ENCODE results near the gene EYS. TPM values are rescaled to one million over a fixed set of nuclear protein-coding genes. Genes with fewer than 3 reads are reported as not detected.

The EYS gene
- polyA plus RNA-seq, 2 of the 4 experiments (the other 2 are of a cell fraction) = 0.03 to 0.06 TPM

GRCh38 chr6:64100702-64101303, 1606.2 kb downstream of the EYS start:
- Histone ChIP-seq H3K4me3 (no peak overlapping the region), H3K9me3 (no peaks in the 10 kb centered on the region), H3K4me1 (no peaks in the 10 kb centered on the region), H3K4me2 (no peak overlapping the region), H3K27ac (no peak overlapping the region)
- no peak for ATAC-seq
- POLR2A ChIA-PET = no interaction called here
- CTCF ChIA-PET = no interaction called here
- TF ChIP-seq POLR2A (IDR thresholded peaks at IDR 0.05; ENCODE audit: low read length) (no peak), SREBF2 (IDR thresholded peaks at IDR 0.05) (no peak), USF2 (IDR thresholded peaks at IDR 0.05) (no peak), TFCP2L1 (CRISPR knock-in tag; IDR thresholded peaks at IDR 0.05) (no peak), ZFP36 (IDR thresholded peaks at IDR 0.05; ENCODE audit: borderline replicate concordance, partially characterized antibody) (no peak), NPAS2 (CRISPR knock-in tag; IDR thresholded peaks at IDR 0.05; ENCODE audit: borderline replicate concordance) (no peak), HOXA7 (CRISPR knock-in tag; IDR thresholded peaks at IDR 0.05) (no peak), ZSCAN20 (CRISPR knock-in tag; IDR thresholded peaks at IDR 0.05) (no peak), ATOH8 (CRISPR knock-in tag; IDR thresholded peaks at IDR 0.05; ENCODE audit: low read depth) (no peak), JUN (IDR thresholded peaks at IDR 0.05) (no peak), CHD2 (IDR thresholded peaks at IDR 0.05; ENCODE audit: low read length, partially characterized antibody) (no peak), HOXB5 (CRISPR knock-in tag; IDR thresholded peaks at IDR 0.05) (no peak), RFX5 (IDR thresholded peaks at IDR 0.05) (no peak), PHF8 (IDR thresholded peaks at IDR 0.05; ENCODE audit: borderline replicate concordance, low read depth) (no peak), ESRRA (IDR thresholded peaks at IDR 0.05; ENCODE audit: borderline replicate concordance, low read length) (no peak), ZNF302 (CRISPR knock-in tag; IDR thresholded peaks at IDR 0.05) (no peak), RAD21 (conservative IDR thresholded peaks at IDR 0.05 in 1 of 2, IDR thresholded peaks at IDR 0.05 in 1 of 2) (no peak), HEYL (CRISPR knock-in tag; IDR thresholded peaks at IDR 0.05) (no peak), NFE2L2 (conservative IDR thresholded peaks at IDR 0.05; ENCODE audit: low read length) (no peak)
- 6% methylated on average over 2 of the region's 2 CpGs for WGBS (ENCODE audit: missing lambda C conversion rate)
- FAIRE-seq = no peak
- DNase-seq (ENCODE audit: low read depth in 1 of 2, low spot score in 1 of 2) = no peak

GRCh38 chr6:64090352-64090751, 1616.7 kb downstream of the EYS start:
- no peak for DNase-seq (ENCODE audit: low read depth in 1 of 2, low spot score in 1 of 2)

More at GRCh38 chr6:64090352-64090751, 1616.7 kb downstream of the EYS start:
- CTCF ChIA-PET = no interaction called here
- no peak overlapping the region for H3K4me2 ChIP-seq
- POLR2A ChIA-PET = no interaction called here
- FAIRE-seq (no peak), ATAC-seq (no peak)
- no peaks in the 10 kb centered on the region for H3K4me1 ChIP-seq
- TF ChIP-seq EP300 (IDR thresholded peaks at IDR 0.05) (no peak), RCOR1 (IDR thresholded peaks at IDR 0.05; ENCODE audit: low read depth, low read length) (no peak), FOSL2 (IDR thresholded peaks at IDR 0.05) (no peak), FOSL2 (CRISPR knock-in tag; IDR thresholded peaks at IDR 0.05) (no peak), GATA3 (IDR thresholded peaks at IDR 0.05; ENCODE audit: borderline replicate concordance) (no peak), ZNF302 (CRISPR knock-in tag; IDR thresholded peaks at IDR 0.05) (no peak), RNF2 (IDR thresholded peaks at IDR 0.05; ENCODE audit: borderline replicate concordance, low read depth) (no peak), CBX8 (IDR thresholded peaks at IDR 0.05) (no peak), BCL3 (IDR thresholded peaks at IDR 0.05) (no peak), FOXS1 (CRISPR knock-in tag; IDR thresholded peaks at IDR 0.05) (no peak), CBX2 (IDR thresholded peaks at IDR 0.05; ENCODE audit: borderline replicate concordance, low read depth) (no peak), RFX5 (IDR thresholded peaks at IDR 0.05) (no peak), JUNB (IDR thresholded peaks at IDR 0.05) (no peak), CHD2 (IDR thresholded peaks at IDR 0.05; ENCODE audit: low read length, partially characterized antibody) (no peak), ATOH8 (CRISPR knock-in tag; IDR thresholded peaks at IDR 0.05; ENCODE audit: low read depth) (no peak), MAZ (IDR thresholded peaks at IDR 0.05; ENCODE audit: borderline replicate concordance, low read depth, low read length) (no peak), HMGXB4 (CRISPR knock-in tag; IDR thresholded peaks at IDR 0.05; ENCODE audit: borderline replicate concordance) (no peak)
- H3K27ac ChIP-seq = no peak overlapping the region
- H3K4me3 ChIP-seq = no peak overlapping the region
- H3K9me3 ChIP-seq = no peaks in the 10 kb centered on the region
- 21% methylated on average over 2 of the region's 2 CpGs for WGBS (ENCODE audit: missing lambda C conversion rate)

Data from A549 (cell line).